Stimulated activated CD8-positive, alpha-beta memory T cell treated with anti-CD3 and anti-CD28 coated beads, Interleukin-7, amount 100 ng/mL, for 48 hours (primary cell): ENCODE data around the gene LXN.

Experiments used
- DNase-seq, 2 donors: peaks; one replicate each; pipeline ENCODE4 v3.0.0-alpha.2; 2020; ENCODE audit warnings: low read depth in 1 of 2; ENCODE audit errors: extremely low read depth in 1 of 2

LXN gene

DNA sequence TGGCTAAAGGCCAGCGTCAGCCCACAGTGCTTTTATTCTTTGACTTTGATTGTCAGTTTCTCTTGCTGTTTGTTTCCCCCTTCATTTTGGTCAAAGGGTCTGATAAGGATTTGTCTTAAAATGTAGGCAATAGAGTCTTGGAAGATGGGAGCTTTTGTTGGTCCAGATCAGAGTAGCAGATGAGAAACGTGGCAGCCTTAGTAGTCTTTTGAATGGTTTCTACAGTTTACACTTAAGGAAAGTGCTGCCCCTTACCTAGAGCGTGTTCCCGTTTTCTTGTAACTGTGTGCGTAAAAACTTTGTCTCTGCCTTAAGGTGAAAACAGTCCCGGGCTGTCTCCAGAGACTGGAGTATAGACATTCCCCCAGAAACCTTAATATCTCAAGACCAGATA, 630 bp downstream of the LXN start:
- no peak for DNase-seq

DNA sequence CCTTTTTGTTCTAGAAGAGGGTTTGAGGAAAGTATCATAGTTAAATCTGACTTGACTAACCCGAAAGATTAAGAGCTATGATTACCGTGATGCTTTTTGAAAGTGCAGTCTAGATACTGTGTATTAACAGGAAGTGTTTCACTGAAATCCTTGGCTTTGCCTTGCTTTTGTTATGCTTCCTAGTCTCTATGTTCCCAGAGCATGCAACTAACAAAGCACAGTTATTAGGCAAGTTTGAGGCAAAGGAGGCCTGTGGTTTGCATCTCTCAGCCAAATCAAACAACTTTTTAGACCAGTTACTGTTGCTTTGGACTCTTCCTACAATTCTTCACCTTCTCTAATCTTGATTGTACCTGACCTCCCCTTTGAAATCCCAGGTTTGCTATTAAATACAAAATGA, 3.9 kb downstream of the LXN start:
- DNase-seq, result no peak

DNA sequence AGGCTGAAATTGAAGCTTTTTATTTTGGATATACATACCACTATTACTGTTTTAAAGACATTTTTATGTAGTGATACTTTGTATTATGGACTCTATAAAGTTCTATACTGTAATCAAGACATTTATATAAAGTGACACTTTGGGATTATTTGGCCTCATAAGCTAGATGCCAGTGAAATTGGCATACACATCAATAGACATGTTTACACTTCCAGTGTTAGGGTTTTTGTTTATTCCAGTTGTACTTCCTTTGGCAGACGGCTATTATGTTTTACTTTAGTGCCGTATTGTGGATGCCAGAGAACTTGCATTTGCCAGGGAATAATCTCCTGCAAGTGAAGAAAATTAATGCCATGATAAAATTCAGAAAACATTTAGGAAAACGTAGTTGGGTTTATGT, 6.0 kb downstream of the LXN start:
- no peak for DNase-seq

DNA sequence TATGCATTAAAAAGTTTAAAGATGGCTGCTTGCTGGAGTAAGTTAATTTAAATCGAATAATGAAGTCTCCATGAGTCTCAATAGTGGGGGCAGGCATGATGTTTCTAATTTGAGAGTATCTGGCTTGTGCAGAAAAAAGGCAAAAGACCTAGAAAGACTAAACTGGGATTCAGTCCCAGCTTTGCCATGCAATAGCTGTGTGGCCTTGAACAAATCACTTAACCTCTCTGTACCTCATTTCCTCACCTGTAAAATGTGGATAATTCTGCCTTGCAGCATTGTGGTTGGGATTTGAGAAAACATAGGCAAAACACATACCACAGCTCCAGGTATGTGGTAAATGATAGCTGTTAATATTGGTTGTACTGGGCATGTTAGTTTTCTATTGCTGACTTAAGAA, 8.6 kb downstream of the LXN start:
- DNase-seq, result no peak

DNA sequence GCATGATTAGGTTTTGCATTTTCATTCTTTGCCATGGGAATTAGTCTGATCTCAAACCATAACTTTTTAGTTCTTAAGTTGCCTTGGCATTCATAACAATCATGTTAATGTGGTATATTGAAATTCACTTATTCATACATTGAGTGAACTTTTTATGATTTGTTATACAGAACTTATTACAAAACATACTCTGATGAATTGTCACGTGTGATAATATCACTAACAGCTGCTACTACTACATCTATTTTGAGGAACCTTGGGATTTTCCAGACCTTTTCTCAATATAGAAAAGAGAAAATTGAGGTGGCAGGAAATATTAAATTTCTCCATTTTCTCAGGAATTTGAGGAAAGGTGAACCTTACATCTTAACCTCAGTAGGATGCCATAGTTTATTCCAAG, 9.2 kb downstream of the LXN start:
- DNase-seq, result no peak

DNA sequence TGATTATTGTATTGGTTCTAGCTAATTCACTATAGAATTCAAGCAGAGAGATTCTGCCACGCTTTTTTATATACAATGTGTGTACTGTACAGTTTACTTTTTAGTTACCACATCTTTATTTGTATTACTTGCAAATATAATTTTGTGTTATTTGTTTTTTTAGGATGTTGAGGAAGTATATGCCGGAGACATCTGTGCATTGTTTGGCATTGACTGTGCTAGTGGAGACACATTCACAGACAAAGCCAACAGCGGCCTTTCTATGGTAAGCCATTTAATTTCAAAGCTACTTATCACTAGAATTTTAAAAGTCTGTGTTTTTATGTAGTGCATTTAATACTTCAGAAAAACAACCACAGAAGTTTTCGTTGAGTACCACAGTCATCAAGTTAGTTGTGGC, 11.7 kb downstream of the LXN start:
- no peak for DNase-seq

DNA sequence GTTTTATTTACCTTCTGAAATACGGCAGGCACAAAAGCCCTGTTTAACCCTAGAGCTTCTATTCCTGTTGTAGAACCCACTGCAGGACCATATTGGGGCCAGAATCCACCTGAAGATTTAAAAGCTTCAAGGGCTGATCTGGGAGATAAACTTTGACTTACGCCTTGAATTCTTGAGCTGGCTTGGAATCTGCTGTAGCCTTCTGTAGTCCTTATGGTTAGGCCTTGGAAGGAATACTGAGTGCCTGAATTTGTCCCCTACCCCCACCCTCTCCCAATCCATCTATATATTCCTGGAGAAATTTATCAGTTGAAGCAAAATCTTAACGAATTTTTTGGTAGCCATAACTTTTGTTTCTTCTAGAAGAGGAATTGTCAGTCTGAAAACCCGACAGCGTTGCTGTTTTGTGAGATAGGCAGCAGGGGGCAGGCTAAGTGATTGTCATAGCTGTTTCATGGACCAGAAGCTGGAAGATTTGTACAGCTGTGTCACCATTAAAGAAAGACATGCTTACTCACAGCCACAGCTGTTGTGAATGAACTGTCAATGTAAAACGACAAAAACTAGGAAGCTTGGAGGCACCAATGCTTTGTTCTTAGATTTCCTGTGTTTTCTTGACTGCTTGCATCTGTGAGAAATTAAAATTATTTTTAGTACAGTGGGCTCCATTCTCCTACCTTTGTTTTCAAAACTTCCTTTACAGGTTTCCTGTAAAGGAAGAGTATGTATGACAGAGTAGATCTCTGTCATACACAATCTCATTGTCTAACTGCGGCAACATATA, 12.8 kb downstream of the LXN start:
- DNase-seq, result peak in 1 of 2 donors; percentile 25

DNA sequence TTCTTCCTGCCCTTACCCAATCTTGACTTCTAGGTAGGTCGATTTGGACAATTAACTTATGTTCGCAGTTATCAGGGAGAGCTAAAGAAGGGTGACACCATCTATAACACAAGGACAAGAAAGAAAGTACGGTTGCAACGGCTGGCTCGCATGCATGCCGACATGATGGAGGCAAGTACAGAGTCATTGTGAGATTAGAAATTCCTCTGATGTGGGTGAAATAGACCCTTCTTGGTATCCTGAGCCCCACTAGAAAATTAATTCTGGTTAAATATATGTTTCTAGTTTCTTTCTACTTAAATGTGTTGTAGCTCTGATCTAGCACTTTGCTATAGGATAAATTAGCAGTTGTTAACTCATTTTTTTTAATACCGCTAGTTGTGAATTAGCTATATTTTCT, 13.6 kb downstream of the LXN start:
- DNase-seq, result no peak

DNA sequence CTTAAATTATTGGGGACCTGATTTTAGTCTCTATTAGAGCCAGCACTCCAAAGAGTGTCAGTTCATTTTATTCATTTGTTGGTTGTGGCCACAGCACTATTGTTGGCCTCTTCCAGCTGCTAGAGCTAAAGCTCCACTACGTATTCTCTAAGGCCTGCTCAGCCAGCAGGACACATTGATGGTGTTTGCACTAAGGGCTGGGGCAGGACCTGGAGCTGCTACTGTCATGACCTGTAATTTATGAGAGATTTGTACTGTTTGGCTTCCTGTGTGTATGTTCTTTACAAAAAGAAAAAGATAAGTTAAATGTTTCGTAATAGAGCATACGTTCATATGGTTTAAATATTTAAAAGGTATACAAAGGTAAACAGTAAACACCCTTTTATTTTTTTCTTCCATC, 20.0 kb downstream of the LXN start:
- no peak for DNase-seq

DNA sequence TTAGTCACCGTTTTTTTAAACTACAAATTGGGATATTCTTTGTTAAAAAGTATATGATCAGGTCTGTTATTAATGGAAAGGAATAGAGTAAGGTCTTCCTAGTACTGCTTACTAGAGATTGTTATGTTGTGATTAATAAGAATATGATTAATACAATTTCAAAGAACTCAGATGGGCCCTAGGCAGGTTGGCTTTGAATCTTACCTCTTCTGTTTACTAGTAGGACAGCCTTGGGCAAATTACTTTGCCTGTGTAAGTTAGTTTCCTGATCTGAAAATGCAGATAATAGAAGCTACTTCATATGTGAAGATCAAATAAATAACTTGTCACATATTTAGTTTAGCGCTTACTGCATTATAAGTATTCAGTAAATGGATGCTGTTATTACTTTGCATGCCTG, 21.3 kb downstream of the LXN start:
- DNase-seq, result no peak

DNA sequence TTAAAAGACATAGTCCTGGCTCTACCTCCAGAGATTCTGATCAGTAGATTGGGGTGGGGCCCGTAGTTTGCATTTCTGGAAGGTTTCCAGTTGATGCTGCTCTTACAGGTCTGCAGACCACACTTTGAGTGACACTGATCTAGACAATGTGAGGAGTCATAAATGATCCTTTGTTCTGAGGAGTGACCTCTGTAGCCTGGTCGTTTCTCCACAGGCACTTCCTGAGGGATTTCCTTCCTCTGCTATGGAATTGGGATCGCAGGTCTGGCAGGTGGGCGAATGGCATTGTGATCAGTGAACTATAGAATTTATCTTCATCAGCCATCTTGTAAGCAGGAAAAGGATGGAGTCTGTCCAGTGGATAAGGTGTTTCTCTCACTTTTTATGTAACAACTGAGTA, 22.7 kb downstream of the LXN start:
- DNase-seq, result no peak

DNA sequence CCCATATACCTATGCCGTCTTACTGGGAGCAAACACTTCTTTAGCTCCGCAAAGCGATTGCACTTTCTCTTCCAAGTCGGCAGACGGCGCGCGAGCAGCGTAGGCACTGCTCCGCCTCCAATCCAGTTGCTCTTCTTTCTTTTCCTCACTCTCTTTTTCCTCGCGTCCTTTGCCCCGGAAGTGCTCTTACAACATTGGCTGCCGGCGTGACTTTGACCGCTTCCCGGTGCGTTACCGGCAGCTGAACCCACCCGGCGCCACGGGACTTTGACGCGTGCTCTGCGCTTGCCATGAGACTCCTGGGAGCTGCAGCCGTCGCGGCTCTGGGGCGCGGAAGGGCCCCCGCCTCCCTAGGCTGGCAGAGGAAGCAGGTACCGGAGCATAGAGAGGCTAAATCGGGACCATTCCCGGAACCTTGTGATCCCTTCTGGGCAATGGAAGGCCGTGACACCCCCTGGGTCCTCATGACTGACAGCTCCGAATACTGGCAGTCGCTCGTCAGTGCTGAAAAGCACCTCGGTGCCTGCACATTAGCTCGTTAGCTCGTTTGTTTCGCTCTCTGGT, 28.0 kb downstream of the LXN start, which contains the start of gene GFM1:
GFM1 (plus strand) TSS at position 183 of the 564 bp plus-strand sequence; CDS start at position 291, 108 bp downstream.
- DNase-seq, result peak; percentile 67 to 79

DNA sequence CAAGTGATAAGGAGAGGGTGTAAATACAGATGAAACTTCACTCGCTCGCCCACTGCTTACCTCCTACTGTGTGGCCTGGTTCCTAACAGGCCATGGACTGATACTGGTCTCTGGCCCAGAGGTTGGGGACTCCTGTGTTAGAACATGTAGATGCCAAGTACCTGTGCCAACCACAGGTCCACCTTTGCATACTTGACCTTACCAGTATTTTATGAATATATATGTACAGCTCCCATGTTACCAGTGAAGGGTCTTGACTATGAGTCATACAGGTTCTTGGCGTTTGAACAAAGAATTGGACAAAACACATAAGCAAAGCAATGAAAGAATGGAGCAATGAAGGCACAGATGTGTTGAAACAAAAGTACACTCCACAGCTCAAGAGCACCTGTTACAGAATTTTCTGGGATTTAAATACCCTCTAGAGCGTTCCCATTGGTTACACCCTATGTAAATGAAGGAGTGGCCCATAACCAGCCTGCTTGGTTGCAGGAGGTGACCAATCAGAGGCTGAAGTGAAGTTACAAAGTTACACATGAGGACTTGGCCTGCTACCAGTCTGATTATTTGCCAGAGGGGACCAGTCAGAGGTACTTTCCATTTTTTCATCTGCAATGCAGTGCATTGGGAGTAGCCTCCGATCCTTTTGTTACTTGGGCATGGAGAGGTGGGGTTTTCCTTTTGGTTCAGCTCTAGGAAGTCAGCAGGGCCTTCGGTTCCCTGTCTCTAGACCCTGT, 29.8 kb downstream of the LXN start:
- no peak for DNase-seq

DNA sequence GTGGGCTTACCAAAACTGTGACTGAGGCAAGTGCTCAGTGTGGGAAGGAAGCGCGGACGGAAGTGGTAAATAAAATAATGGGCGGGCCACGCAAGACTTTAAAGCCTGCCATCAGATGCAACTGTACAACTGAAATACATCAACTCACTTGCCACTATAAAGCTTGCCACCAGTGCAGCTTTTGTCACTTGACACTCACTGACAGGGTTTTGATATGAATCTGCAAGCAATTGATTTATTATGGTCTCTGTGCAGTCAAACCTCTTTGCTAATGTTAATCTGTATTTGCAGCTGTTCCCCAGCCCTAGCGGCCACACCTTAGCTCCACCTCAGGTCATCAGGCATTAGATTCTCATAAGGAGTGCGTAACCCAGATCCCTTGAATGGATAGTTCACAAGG, 30.4 kb downstream of the LXN start:
- no peak for DNase-seq

DNA sequence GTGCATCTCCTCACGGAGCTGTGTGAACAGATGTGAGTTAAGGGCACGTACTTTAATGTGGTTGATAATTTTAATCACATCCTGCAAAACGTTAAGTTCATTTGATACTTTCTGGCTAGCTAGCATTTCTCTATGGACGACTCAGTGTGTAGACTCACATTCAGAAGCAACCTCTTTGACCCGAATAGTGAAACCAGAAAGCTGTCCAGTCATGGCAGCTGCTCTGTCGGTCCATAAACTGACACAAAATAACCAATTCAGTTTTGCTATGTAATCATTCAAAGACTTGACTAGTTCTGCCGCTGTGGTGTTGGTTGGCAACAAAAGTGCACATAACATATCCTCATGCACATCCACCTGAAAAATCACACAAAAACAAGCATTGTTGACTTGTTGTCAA, 31.8 kb downstream of the LXN start:
- no peak for DNase-seq

DNA sequence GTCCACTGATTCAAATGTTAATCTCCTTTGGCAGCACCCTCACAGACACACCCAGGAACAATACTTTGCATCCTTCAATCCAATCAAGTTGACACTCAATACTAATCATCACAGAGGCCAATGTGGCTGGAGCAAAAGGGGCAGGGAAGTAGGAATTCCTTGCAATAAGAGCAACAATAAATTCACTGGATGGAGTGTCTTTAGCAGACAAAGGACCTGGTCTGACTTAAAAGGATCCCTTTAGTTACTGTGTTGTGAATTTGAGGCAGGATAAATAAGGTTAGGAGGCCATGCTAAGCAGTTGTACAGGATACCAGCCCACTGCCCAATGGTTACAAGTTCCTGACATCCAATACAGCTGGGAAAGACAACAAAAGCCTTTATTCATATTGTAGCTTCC, 40.5 kb downstream of the LXN start:
- no peak for DNase-seq

DNA sequence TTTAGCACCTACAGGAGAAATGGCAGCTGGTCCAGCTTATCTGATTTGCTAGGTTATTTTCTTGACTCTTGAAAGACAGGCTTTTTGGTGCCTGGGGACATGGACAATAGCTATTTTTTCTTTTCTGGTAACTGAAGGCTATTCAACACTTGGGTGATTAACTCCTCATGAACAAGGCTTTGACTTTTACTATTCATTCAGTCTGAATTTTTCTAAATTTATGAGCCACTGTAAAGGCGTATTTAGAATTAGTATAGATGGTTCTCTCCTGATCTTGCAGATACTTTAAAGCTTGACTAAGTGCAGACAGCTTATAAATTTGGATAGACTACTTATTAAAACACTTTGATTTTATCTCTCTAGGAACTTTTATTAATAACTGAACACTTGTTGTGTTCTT, 46.6 kb downstream of the LXN start:
- no peak for DNase-seq

DNA sequence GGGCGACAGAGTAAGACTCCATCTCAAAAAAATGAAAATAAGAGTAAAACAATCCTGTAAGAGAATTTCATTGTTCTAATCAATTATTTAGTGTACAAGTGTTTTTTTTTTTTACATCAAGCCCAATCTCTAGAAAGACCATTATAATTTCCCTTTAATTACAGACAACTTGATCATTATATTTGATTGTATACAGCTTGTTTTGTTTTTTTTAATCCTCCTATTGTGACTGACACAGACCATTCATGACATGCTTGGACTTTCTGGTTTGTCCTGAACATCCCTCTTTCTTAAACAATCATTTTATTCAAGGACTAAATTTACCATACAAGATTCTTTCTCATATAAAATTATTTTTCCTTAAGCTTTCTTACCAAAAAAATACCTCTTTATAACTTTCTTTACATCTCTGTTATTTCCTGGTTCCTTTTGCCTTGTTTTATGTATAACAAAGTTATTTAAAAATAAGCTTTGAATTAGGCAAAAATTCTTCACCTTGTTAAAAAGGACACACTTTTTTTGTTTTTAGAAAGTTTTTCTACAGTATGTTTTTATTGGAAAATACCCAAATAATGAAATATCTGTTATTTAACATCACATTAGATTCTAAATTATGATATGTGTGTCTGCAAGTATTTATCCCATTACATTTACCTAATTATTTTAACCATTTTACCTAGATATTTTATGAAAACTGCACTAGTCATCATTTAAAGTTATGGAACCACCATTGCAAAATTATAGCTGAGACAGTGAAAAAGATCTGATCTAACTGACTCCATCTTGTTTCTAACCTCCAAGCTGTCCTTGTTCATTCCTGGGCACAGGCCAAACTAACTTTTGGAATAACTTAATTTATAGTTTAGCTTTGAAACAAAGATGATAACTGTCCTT, 54.2 kb downstream of the LXN start:
- DNase-seq, result no peak
